Mesodermal cell (in vitro differentiated cells): ENCODE data around the gene CDC14B.
A peak's percentile ranks its signal among the peaks of the same experiment; 100 is the strongest.

Experiments used
- H3K27ac ChIP-seq: 2 replicates; pipeline ENCODE4 v1.7.0; 2013; ENCODE audit warnings: mild to moderate bottlenecking, low read depth, low read length, moderate library complexity; ENCODE audit not compliant: severe bottlenecking
- H3K36me3 ChIP-seq: 2 replicates; pipeline ENCODE4 v1.7.1; 2013; ENCODE audit warnings: mild to moderate bottlenecking, low read length, moderate library complexity; ENCODE audit not compliant: control insufficient read depth, insufficient read depth
- H3K4me1 ChIP-seq: one replicate; pipeline ENCODE4 v1.7.1; 2013; ENCODE audit warnings: mild to moderate bottlenecking, low read length; ENCODE audit not compliant: insufficient read depth, control insufficient read depth, poor library complexity, severe bottlenecking
- H3K4me3 ChIP-seq: 2 replicates; pipeline ENCODE4 v1.7.0; 2013; ENCODE audit warnings: low read length, control low read depth, mild to moderate bottlenecking; ENCODE audit not compliant: insufficient read depth, poor library complexity, severe bottlenecking; ENCODE audit errors: extremely low read depth
- H3K9me3 ChIP-seq: 2 replicates; pipeline ENCODE4 v1.7.1; 2013; ENCODE audit warnings: mild to moderate bottlenecking, low read length, moderate library complexity; ENCODE audit not compliant: control insufficient read depth
- WGBS, 2 experiments: methylation state at CpG; one replicate each; pipeline ENCODE4 v1.1.5; 2013; ENCODE audit warnings: missing lambda C conversion rate in 2 of 2; ENCODE audit not compliant: insufficient coverage in 2 of 2; 5-methylcytosine and 5-hydroxymethylcytosine counted together

CDC14B gene

DNA sequence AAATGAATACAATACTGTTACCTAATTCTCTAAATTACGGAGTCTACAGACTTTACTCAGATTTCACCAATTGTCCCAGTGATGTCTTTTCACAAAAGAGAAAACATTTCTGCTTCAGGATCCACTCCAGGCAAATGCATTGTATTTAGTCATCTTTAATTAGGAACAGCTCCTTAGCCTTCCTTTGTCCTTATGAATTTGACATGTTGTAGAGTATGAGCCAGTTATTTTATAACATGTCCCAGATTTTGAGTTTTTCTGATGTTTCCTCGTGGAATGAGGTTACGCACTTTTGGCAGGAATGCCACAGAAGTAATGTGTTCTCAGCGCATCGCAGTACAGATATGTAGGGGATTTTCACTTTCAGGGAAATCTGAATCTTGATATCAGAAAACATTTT, 159.2 kb downstream of the CDC14B start:
- Histone ChIP-seq H3K27ac (no peak overlapping the region), H3K9me3 (no peaks in the 10 kb centered on the region), H3K36me3 (peaks cover 39% of the 10 kb centered on the region), H3K4me3 (no peak overlapping the region), H3K4me1 (peaks cover 8% of the 10 kb centered on the region)
- 98 to 100% methylated on average over 3 of the region's 5 CpGs for WGBS, 2 experiments

- H3K9me3 ChIP-seq = no peaks in the 10 kb centered on the region
- H3K4me3 ChIP-seq = no peak overlapping the region
- H3K4me1 ChIP-seq = peaks cover 8% of the 10 kb centered on the region
- H3K36me3 ChIP-seq = peaks cover 40% of the 10 kb centered on the region
- H3K27ac ChIP-seq = no peak overlapping the region
- 97% methylated on average over 3 to 6 of the region's 7 CpGs for WGBS, 2 experiments
Measured at GRCh38 chr9:96459268-96460007, 160.2 kb downstream of the CDC14B start.

DNA sequence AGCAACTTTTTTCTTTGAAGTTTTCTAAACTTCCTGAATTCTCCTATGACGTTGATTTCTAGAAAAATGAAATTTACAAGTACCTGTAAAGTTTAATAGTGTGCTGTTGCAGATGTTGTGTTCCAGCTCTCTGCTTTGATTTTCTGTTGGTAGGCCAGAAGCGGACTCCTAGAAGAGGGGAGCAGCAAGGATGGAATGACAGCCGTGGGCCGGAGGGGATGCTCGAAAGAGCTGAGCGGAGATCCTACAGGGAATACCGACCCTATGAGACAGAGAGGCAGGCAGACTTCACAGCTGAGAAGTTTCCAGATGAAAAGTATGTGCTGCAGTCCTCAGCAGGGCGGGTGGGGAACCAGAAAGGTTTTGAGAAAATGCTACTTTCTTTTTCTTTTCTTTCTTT, 161.4 kb downstream of the CDC14B start:
- 94 to 97% methylated on average over 7 of the region's 8 CpGs for WGBS, 2 experiments
- H3K27ac ChIP-seq = no peak overlapping the region
- H3K36me3 ChIP-seq = peaks cover 40% of the 10 kb centered on the region

GRCh38 chr9:96457266-96457665, 162.4 kb downstream of the CDC14B start:
- WGBS, 2 experiments = 92 to 96% methylated on average over 3 to 4 of the region's 4 CpGs
- H3K9me3 ChIP-seq = no peaks in the 10 kb centered on the region
- H3K4me3 ChIP-seq = no peak overlapping the region
- peaks cover 40% of the 10 kb centered on the region for H3K36me3 ChIP-seq
- H3K4me1 ChIP-seq = peaks cover 8% of the 10 kb centered on the region
- H3K27ac ChIP-seq = no peak overlapping the region

More for the DNA sequence above, 161.4 kb downstream of the CDC14B start:
- no peak overlapping the region for H3K4me3 ChIP-seq
- no peaks in the 10 kb centered on the region for H3K9me3 ChIP-seq
- H3K4me1 ChIP-seq = peaks cover 8% of the 10 kb centered on the region

- peaks cover 17% of the 10 kb centered on the region for H3K4me1 ChIP-seq
- no peak overlapping the region for H3K4me3 ChIP-seq
- 100% methylated on average over 1 of the region's 2 CpGs; no CpG with 5 or more reads in 1 of the 2 experiments for WGBS, 2 experiments
- H3K36me3 ChIP-seq = peaks cover 13% of the 10 kb centered on the region
- H3K9me3 ChIP-seq = no peaks in the 10 kb centered on the region
- H3K27ac ChIP-seq = no peak overlapping the region
Measured at GRCh38 chr9:96453625-96454024, 166.0 kb downstream of the CDC14B start.

GRCh38 chr9:96450613-96451528, 168.8 kb downstream of the CDC14B start:
- H3K27ac ChIP-seq = peak overlapping the region; percentile 29
- peaks cover 9% of the 10 kb centered on the region for H3K36me3 ChIP-seq
- peaks cover 9% of the 10 kb centered on the region for H3K4me1 ChIP-seq
- H3K9me3 ChIP-seq = no peaks in the 10 kb centered on the region
- WGBS, 2 experiments = 1 to 2% methylated on average over 21 to 39 of the region's 63 CpGs
- peak overlapping the region; percentile 76 for H3K4me3 ChIP-seq
